ENCODE results near the gene JTB.

Gene JTB

GRCh38 chr1:153932156-153933131 is 45.0 kb downstream of the JTB start:
- no peak for DNase-seq (ENCODE audit: low spot score)

- DNase-seq (ENCODE audit: low spot score): no peak
Observed at GRCh38 chr1:153929981-153930948, 47.2 kb downstream of the JTB start.

DNA sequence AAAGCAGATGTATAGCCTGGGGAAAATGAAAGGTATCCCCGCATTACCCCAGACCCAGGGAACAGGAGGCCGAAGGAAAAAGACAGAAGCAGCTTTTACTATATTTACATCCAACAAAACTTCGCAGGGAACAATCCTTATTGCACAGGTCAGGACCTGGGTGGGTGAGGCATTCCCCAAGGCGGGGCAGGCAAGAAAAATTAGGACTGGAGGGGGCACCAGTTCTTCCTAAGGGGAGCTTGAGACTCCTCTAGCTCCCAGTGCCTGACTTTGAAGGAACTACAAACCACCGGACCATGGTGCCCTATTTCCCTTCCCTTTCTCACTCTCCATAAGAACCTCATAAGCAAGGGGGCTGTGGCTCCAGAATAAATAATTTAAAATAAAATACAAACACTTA is 48.0 kb downstream of the JTB start:
- DNase-seq (ENCODE audit: low spot score): no peak

- no peak for DNase-seq (ENCODE audit: low spot score)
Observed at GRCh38 chr1:153928791-153929341, 48.6 kb downstream of the JTB start.

GRCh38 chr1:153928245-153928644 is 49.2 kb downstream of the JTB start:
- DNase-seq (ENCODE audit: low spot score): no peak

GRCh38 chr1:153926405-153926804 is 51.1 kb downstream of the JTB start:
- no peak for DNase-seq (ENCODE audit: low spot score)

Data from CD4-positive, alpha-beta T cell treated with Interleukin-15 for 4 hours (primary cell).